ENCODE results near the gene CACNA1D.

DNA sequence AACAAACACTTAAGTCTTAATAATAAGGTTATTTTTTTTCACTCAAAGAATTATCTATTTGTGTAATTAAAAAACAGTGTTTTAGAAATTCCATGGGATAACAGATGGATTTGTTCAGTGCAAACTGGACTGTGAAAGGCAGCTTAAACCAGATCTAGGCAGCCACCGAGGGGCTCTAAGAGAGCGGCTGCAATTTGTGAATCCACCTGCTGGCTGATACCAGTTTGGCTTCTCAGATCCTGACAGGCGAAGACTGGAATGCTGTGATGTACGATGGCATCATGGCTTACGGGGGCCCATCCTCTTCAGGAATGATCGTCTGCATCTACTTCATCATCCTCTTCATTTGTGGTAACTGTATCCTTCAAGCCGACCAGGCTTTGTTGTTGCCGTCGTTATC is 232.2 kb downstream of the CACNA1D start:
- TF ChIP-seq CTCF (optimal IDR thresholded peaks at IDR 0.05 in 1 of 3, IDR thresholded peaks at IDR 0.05 in 1 of 3, conservative IDR thresholded peaks at IDR 0.05 in 1 of 3; ENCODE audit: extremely low read depth in 1 of 3, insufficient read depth in 2 of 3, low read length in 3 of 3) (no peak), EZH2 (IDR thresholded peaks at IDR 0.05; ENCODE audit: low read length) (no peak)
